ENCODE measurements around the gene ZNF362. TPM values are rescaled to one million over a fixed set of nuclear protein-coding genes. Genes with fewer than 3 reads are reported as not detected.

Gene ZNF362, protein sequence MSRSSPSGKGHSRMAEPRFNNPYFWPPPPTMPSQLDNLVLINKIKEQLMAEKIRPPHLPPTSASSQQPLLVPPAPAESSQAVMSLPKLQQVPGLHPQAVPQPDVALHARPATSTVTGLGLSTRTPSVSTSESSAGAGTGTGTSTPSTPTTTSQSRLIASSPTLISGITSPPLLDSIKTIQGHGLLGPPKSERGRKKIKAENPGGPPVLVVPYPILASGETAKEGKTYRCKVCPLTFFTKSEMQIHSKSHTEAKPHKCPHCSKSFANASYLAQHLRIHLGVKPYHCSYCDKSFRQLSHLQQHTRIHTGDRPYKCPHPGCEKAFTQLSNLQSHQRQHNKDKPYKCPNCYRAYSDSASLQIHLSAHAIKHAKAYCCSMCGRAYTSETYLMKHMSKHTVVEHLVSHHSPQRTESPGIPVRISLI
- 32.4 TPM for total RNA-seq
- long read RNA-seq, partial matches to known transcripts: 22 of 42 reads
- long read RNA-seq, other reads (novel, unspliced or antisense): 15 of 42 reads

DNA sequence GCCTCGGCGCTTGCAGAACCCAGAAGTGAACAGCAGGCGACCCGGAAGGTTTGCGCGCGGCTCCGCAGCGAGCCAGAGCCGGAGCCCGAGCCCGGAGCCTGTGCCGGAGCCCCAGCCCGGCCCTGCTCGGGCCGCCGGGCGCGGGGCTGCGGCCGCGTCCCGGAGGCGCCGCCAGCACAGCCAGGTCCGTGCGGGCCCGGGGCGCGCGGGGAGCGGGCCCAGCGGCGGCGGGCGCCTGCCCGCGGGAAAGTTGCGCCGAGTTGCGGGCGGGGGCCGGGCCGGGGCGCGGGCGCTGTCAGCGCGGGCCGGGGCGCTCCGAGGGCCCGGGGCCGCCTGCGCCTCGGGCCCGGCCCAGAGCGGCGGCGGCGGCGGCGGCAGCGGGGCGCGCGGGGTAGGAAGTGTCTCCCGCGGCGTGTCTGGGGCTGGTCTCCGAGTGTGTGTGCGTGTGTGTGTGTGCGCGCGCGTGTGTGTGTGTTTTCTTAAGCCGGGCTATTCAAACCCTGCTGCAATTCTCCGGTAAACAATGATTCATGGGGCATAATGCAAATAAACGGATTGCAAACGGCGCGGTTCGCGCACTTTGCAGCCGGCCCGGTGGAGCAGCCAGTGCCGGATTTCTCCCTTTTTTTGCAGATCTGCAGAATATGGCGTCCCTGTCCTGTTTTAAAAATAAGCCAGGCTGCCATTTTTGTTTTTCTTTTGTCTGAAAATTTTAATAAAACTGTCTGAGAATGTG, at the start of gene ZNF362:
Gene ZNF362 (plus strand): TSS at position 22 of the 736 bp plus-strand sequence. CDS start 14,083 bp downstream, outside the sequence.
- intact Hi-C loops (cut with micrococcal nuclease): no loop called here
- peak within 1 kb of the TSS; percentile 98 for H3K27ac ChIP-seq (replicated peaks)
- H3K4me1 ChIP-seq: peaks cover 59% of the 10 kb centered on the region
- TF ChIP-seq, protein P1, sequence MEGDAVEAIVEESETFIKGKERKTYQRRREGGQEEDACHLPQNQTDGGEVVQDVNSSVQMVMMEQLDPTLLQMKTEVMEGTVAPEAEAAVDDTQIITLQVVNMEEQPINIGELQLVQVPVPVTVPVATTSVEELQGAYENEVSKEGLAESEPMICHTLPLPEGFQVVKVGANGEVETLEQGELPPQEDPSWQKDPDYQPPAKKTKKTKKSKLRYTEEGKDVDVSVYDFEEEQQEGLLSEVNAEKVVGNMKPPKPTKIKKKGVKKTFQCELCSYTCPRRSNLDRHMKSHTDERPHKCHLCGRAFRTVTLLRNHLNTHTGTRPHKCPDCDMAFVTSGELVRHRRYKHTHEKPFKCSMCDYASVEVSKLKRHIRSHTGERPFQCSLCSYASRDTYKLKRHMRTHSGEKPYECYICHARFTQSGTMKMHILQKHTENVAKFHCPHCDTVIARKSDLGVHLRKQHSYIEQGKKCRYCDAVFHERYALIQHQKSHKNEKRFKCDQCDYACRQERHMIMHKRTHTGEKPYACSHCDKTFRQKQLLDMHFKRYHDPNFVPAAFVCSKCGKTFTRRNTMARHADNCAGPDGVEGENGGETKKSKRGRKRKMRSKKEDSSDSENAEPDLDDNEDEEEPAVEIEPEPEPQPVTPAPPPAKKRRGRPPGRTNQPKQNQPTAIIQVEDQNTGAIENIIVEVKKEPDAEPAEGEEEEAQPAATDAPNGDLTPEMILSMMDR (IDR thresholded peaks at IDR 0.05; ENCODE audit: borderline replicate concordance): peak; percentile 13
- no peaks in the 10 kb centered on the region for H3K9me3 ChIP-seq (replicated peaks)
- DNase-seq: peak; percentile 65
- peak within 1 kb of the TSS; percentile 88 for H3K4me3 ChIP-seq
- no peaks in the 10 kb centered on the region for H3K36me3 ChIP-seq
- no peaks in the 10 kb centered on the region for H3K27me3 ChIP-seq (ENCODE audit: low read depth)

DNA sequence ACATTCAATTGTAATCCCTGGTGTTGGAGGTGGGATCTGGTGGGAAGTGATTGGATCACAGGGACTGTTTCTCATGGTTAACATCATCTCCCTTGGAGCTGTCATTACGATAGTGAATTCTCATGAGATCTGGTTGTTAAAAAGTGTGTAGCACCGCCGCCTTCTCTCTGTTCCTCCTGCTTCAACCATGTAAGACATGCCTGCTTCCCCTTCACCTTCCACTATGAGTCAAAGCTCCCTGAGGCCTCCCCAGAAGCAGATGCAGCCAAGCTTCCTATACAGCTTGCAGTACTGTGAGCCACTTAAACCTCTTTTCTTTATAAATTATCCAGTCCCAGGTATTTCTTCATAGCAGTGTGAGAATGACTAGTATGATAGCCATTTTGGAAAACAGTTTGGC, 44.3 kb upstream of the ZNF362 start:
- H3K4me1 ChIP-seq: no peaks in the 10 kb centered on the region
- intact Hi-C loops (cut with micrococcal nuclease): no loop called here
- H3K9me3 ChIP-seq (replicated peaks): no peaks in the 10 kb centered on the region
- TF ChIP-seq, protein P1 (IDR thresholded peaks at IDR 0.05; ENCODE audit: borderline replicate concordance): no peak
- no peaks in the 10 kb centered on the region for H3K36me3 ChIP-seq
- H3K4me3 ChIP-seq: no peak overlapping the region
- H3K27ac ChIP-seq (replicated peaks): no peak overlapping the region
- DNase-seq: no peak
- peaks cover 11% of the 10 kb centered on the region for H3K27me3 ChIP-seq (ENCODE audit: low read depth)

DNA sequence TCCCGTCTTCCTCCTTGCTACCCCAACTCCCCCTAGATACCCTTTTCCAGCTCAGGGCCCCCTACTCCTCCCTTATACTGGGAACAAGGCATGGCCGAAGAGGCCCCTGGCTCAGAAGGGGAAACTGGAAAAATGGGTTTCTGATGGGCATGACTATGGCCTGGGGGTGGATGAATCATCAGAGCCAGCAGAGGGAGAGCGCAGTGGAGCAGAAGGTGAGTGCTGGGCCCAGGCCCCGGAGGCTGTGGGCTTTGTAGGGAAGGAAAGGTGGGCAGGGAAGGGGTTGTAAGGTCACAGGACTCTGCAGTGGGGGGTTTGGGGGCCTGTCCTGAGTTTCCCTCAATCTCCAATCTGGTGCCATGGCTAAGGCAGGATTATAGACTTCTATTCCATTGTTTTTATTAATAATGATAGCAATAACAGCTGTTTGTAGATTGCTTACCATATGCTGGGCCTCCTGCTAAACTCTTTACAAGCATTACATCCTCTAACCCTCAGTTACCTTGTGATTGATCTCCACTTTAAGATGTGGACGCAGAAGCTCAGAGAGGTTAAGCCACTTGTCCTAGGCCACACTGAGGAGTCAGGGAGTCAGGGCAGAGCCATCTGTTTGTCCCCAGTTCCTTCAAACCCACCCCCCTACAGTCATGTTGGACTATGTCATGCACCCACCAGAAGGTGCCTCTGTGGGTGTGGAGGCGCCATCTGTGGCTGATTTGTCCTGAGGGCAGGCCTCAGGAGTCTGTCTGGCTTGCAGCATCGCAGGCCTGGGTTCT, 36.2 kb upstream of the ZNF362 start:
- Histone ChIP-seq H3K27ac (replicated peaks) (peak overlapping the region; percentile 5), H3K36me3 (no peaks in the 10 kb centered on the region), H3K4me1 (peaks cover 22% of the 10 kb centered on the region), H3K4me3 (no peak overlapping the region), H3K9me3 (replicated peaks) (peaks cover 17% of the 10 kb centered on the region), H3K27me3 (ENCODE audit: low read depth) (no peaks in the 10 kb centered on the region)
- intact Hi-C loops (cut with micrococcal nuclease): loop anchor here (10.0 kb wide), 1 partner anchor 55 kb away; no protein-coding TSS in a partner anchor
- no peak for DNase-seq
- TF ChIP-seq, protein P1 (IDR thresholded peaks at IDR 0.05; ENCODE audit: borderline replicate concordance): peak; percentile 11

DNA sequence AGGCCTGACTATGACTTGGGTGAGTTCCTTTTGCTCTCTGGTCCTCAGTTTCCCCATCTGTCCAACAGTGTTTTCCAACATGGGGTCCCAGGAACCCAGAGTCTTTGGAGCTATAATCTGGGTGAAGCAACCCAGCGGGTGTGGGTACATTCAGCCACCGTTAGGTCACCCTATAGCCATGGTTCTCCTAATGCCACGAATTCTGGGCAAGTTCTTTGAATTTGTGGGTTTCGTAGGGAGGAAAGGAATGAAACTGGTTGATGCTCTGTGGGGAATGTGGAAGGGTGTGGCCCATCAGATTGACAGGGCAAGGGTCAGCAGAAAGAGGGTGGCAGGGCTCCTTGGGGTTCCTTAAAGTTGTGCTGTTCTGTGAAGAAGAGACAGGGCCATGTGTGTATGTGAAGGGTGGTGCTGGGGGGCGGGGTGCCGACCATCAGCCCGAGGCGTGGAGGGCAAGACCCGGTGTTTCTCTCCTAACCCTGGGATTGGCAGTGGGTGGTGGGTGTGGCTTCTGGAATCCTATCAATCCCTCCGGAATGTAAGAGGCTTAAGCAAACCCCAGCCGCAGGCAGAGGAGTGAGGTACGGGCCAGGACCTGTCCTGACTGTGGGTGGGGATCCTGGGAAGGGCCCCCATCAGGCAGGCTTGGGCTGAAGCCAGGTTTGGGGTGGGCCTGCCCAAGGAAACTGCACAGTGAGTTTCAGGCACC, 35.5 kb upstream of the ZNF362 start:
- no peaks in the 10 kb centered on the region for H3K36me3 ChIP-seq
- peaks cover 17% of the 10 kb centered on the region for H3K9me3 ChIP-seq (replicated peaks)
- intact Hi-C loops (cut with micrococcal nuclease): loop anchor here (10.0 kb wide), 1 partner anchor 54 kb away; no protein-coding TSS in a partner anchor
- DNase-seq: no peak
- H3K27me3 ChIP-seq (ENCODE audit: low read depth): no peaks in the 10 kb centered on the region
- no peak overlapping the region for H3K4me3 ChIP-seq
- peaks cover 22% of the 10 kb centered on the region for H3K4me1 ChIP-seq
- TF ChIP-seq, protein P1 (IDR thresholded peaks at IDR 0.05; ENCODE audit: borderline replicate concordance): no peak
- no peak overlapping the region for H3K27ac ChIP-seq (replicated peaks)

All from left ventricle myocardium inferior (tissue), 1 donor.